ENCODE data around the gene FSIP2.

DNA sequence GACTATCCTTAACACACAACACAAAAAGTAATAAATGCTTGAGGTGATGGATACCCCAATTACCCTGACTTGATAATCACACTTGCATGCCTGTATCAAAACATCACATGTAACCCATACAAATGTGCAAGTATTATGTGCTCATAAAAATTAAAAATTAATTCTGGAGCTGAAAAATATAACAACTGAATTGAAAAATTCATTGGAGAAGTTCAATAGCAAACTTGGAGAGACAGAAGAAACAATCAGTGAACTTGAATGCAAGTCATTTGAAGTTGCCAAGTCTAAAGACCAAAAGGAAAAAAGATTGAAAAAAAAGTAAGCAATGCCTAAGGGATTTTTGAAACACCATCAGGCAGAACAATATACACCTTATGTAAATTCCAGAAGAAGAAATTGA is 79.4 kb downstream of the FSIP2 start:
- no peak for TF ChIP-seq EZH2 (IDR thresholded peaks at IDR 0.05)
- TF ChIP-seq, protein P1, sequence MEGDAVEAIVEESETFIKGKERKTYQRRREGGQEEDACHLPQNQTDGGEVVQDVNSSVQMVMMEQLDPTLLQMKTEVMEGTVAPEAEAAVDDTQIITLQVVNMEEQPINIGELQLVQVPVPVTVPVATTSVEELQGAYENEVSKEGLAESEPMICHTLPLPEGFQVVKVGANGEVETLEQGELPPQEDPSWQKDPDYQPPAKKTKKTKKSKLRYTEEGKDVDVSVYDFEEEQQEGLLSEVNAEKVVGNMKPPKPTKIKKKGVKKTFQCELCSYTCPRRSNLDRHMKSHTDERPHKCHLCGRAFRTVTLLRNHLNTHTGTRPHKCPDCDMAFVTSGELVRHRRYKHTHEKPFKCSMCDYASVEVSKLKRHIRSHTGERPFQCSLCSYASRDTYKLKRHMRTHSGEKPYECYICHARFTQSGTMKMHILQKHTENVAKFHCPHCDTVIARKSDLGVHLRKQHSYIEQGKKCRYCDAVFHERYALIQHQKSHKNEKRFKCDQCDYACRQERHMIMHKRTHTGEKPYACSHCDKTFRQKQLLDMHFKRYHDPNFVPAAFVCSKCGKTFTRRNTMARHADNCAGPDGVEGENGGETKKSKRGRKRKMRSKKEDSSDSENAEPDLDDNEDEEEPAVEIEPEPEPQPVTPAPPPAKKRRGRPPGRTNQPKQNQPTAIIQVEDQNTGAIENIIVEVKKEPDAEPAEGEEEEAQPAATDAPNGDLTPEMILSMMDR (IDR thresholded peaks at IDR 0.05), result no peak
